Activated T-cell treated with anti-CD3 and anti-CD28 coated beads, Interleukin-2, amount 50 U/mL, for 48 hours (primary cell): ENCODE measurements around the gene FGGY.
"Not testable (repeated sequence)": the region's sequence is repeated elsewhere in the genome, so short reads cannot be mapped to it uniquely, and the experiment has no call there.

ENCODE experiments used
- DNase-seq, 2 experiments: peaks; one replicate each; pipeline ENCODE4 v3.0.0-alpha.2; 2020

FGGY gene

GRCh38 chr1:59601811-59602210 is 304.9 kb downstream of the FGGY start:
- no peak for DNase-seq

DNA sequence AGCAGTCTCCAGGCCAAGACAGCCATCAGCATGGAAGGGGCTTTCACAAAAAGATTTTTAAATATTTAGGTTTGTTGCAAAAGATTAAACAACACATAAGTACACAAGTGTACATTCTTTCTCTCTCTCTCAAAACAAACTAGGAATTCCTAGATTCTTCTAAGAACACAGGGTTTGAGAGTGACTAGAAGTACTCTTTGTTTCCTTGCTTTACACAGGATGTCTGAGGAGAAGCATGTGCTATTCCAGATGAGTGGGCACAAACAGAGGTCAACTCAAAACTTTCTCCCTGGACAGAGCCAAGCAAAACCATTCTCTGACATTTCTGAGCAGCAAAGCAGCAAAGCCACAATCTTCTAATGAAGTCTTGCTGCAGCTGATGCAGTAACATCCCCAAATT is 307.3 kb downstream of the FGGY start:
- no peak for DNase-seq

- DNase-seq = no peak
Measured at GRCh38 chr1:59605184-59605583, 308.3 kb downstream of the FGGY start.

GRCh38 chr1:59605761-59606160 is 308.9 kb downstream of the FGGY start:
- no peak for DNase-seq

GRCh38 chr1:59609245-59609644 is 312.4 kb downstream of the FGGY start:
- DNase-seq = no peak

- DNase-seq = not testable (repeated sequence)
Measured at GRCh38 chr1:59610499-59610898, 313.6 kb downstream of the FGGY start.

DNA sequence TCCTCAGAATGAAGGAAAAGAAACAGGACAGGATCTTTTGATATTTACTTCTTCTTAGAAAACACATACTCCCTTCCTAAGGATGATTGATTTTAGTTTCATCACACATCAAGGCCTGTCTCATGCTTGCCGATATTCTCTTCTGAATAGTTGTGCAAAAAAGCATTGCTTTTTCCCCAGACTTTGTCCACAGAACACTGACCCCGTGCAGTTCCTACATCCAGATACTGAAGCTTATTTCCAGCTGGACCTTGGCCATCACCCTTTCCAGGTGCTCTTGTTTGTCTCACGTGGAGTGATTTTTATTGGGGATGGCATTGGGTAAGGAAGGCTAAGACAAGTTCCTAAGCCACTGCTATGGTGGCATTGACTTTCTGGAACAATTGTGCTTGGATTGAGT is 320.5 kb downstream of the FGGY start:
- no peak for DNase-seq

GRCh38 chr1:59619557-59619956 is 322.7 kb downstream of the FGGY start:
- no peak for DNase-seq

DNA sequence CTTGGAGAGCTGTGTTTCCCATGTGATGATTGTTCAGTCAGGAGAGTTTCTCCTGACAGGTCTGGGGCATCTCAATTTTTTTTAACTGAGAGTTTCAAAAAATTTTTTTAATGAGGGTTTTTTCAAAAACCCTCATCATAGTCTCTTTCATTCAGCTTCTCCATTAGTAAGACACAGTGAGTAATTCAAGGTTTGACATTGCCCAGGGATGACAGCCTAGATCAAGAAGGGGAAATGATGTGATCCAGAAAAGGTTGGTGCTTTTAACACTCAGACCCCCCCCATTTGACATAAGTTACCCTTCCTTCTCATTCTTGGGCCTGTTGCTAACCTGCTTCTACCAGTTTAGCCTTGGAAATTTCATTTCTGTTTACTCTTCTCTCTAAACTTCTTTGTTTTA is 328.5 kb downstream of the FGGY start:
- DNase-seq = no peak

DNA sequence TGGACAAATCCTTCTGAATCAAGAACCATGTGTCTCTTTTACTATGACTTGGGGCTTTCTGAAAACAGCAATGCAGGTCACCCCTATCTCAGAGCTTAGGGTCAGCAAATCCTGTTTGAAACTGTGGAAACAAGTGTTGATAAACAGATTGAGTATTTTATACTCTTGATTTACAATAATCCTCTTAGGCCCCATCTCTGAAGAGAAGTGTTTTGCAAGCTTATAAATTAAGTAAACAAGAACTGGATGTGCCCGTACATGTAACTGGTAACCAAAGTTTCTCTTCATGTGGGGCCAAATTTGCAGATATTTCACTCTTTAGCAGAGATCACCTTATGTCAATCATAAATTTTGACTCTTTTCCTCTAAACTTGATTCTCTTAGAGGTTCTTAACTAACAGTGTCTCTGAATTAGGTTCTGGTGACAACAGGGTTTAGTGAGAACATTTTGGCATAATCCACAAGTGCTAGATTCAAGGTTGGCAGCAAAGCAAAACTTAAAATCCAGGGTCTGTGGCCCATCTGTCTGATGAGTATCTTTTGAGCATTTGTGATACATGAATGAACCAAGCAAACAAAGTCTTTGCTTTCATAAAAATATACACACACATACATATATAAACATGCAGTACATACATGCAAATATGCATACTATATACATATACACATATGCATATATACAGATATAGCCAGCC is 334.8 kb downstream of the FGGY start:
- no peak for DNase-seq

DNA sequence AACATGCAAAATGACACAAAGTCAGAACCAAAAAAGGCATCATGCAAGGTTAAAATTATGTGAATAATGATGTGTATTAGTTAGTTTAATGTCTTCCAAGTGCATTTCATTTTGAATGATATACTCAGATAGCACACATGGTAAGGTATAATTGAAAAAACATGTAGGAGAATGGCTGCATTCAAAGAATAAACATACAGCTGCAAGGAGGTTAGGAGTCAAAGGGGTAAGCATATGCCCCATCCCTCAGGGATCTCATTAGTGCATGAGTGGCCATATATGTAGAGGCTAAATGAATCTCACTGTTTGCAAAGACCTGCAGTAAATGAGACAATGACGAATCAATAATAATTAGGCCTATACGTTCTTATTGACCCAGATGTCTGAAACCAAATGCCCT is 338.2 kb downstream of the FGGY start:
- no peak for DNase-seq

DNA sequence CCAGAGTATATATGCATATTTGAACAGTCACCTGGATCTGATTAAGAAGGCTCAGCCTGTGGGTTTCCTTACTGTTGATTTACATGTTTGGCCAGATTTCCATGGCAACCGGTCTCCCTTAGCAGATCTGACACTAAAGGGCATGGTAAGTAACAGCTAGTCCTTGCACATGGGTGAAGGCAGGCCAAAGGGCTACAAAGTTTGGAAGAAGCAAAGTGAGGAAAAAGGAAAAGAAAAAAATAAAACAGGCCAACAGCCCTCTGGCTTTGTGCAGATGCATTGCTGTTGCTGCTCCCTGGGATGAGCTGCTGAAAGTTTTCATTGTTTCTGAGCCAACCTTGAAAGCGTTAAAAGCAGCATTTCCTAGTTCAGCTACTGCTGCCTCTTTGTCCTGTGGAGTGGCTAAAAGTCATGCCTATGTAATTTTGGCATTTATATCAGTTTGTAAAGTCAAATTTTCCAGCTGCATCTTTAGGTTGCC is 341.4 kb downstream of the FGGY start:
- DNase-seq = no peak

- DNase-seq = no peak
Measured at GRCh38 chr1:59639266-59639665, 342.4 kb downstream of the FGGY start.

DNA sequence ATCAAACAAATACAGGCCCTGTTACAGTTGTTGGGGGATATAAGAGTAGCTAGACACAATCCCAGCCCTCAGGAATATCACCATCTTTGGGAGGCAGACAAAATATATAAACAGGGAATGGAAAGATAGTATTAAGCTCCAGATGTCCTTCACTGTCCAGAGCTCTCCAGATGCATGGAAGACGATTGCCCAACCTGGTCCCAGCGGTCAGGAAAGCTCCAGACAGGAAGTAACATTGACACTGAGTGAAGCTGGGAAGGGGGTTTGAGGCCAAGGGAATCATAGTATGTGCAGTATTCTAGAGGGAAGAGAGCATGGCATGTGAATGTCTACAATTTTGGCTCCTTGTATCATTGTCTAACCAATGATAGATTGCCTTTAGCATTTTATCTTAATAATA is 344.0 kb downstream of the FGGY start:
- no peak for DNase-seq

GRCh38 chr1:59641836-59642235 is 344.9 kb downstream of the FGGY start:
- no peak for DNase-seq

DNA sequence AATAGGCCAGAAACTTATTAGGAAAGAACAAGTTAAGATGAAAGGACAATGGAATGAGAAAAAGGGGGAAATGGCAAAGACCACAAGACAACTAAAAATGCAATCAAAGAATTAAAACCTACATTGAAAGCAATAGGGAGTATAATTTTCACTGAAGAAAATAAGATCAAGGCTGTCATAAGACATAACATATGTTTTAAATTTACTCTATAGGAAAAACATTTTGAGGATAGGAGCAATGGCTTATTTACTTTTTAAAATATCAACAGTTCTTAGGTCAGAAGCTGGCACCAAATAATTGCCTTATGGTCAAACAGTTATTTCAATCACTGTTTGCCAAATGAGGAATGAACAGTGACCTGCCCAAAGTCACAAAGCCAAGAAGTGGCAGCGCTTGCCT is 346.6 kb downstream of the FGGY start:
- no peak for DNase-seq

DNA sequence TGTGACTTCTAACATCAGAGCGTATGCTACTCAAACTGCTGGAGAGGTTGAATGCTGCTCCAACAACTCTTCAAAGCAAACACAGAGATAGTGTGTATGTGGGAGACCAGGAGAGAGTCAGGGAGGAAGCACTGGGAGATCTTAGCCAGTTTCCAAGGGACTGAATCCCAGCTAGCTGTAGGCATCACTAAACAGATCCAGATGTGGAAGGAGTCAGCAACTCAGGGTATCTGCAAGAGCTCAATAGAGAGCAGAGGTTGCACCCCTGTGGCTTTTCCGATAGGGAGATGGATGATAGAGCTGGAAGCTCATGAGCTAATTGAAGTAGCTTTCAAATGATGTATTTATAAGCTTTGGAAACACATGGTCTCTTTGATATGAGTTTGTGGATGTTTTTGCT is 349.0 kb downstream of the FGGY start:
- DNase-seq = no peak

- DNase-seq = not testable (repeated sequence)
Measured at GRCh38 chr1:59653142-59653958, 356.5 kb downstream of the FGGY start.

- no peak for DNase-seq
Measured at GRCh38 chr1:59653968-59654367, 357.1 kb downstream of the FGGY start.

DNA sequence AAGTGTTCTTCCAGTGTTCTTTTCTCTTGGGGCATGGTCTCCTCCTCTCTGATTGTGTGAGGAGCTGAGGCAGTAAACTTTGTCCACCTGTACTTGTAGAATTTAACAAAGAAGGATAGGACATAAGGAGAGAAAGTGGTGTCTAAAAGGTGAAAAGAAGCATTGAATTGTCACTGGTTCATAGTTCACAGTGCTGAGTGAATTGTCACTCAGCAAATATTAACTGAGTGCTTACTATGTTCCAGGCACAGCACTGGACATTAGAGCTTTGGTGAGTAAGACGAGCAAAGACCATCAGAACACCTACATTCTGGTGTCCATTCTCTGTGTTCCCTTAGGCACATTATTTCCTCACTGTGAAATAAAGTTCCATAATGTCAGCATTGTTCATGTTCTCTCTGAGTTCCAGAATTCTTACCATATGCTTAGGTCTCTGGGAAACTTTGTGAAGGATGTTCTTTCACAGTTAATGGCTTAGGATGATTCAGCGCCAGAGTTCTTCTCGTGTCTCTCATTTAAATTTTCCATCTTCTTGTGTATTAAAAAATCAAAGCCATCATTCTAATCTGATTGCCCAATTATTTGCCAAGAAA is 361.1 kb downstream of the FGGY start:
- DNase-seq = no peak

DNA sequence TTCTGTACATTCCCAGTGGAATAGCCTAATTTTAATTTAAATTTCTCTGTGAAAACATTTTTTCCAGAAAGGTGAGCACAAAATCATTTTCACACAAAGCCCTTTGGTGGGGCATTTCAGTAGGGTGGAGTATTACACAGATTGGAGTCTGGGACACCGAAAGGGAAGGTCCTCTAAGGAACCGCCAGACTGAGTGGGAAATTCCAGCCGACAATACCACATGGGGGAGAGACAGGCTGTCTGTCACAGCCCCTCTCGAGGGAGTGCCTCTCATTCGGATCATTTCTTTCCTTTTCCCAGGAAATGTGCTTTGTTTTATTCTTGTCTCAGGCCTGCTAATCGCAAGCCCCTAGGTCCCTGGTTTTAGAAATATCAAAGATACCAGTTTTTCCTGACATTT is 367.3 kb downstream of the FGGY start:
- DNase-seq = no peak

- no peak for DNase-seq
Measured at GRCh38 chr1:59666106-59666505, 369.2 kb downstream of the FGGY start.

DNA sequence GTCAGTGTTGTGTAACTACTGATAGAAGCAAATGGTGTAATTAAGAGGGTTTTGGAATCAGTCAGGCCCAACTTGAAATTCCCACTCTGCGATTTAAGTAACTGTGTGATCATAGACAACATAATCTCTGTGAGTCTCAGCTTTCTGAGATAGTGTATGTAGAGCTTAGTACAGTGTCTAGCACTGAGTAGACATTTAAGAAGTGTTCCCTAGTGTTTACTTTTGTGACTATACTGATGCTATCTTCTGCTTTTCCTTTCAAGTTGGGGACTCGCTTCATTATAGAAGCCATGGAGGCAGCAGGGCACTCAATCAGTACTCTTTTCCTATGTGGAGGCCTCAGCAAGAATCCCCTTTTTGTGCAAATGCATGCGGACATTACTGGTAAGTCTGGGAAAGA is 370.1 kb downstream of the FGGY start:
- DNase-seq = no peak

DNA sequence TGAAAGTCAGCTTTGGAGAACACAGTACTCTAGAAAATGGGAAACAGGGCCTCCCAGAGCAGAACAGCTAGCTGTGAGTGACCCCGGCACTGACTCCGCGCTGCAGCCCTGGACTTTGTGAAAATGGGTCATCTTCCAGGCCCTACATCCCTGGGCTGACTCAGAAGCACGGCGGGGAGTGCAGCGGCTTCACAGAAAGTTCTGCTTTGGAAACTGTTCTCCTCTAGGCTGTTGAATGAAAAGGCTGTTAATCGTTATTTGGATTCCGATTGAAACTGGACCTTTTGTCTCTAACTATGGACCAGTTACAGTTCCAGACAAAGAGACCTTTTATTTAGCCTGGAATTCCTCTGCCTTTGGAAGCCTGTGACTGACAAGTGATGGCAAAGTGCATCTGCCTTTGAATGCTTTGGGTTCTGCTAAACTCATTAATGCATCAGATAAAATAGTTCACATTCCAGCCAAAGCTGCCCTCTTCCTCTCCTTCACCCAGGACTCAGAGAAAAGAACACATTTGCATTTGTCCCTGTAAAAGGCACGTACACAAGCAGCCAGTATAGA is 372.9 kb downstream of the FGGY start:
- no peak for DNase-seq
